Breast epithelium (tissue), 4 donors: ENCODE data around the gene DPAGT1. TPM values are rescaled to one million over a fixed set of nuclear protein-coding genes. Genes with fewer than 3 reads are reported as not detected.

Source experiments
- DNase-seq, 2 donors: peaks; one replicate each; pipeline ENCODE4 v3.0.0-alpha.2; 2019; ENCODE audit warnings: low spot score in 2 of 2
- H3K27ac ChIP-seq, 2 donors: fragments of 200-600 bp; sonication (generic) in 1 of 2; one replicate each; pipeline ENCODE4 v1.5.1; 2016 to 2019; ENCODE audit warnings: mild to moderate bottlenecking in 1 of 2
- H3K27me3 ChIP-seq, 2 donors: fragments of 200-600 bp; sonication (generic) in 1 of 2; one replicate each; pipeline versions ENCODE4 v1.5.1 to v1.6.0; 2017 to 2019; ENCODE audit warnings: control low read depth in 1 of 2, mild to moderate bottlenecking in 1 of 2
- H3K36me3 ChIP-seq: fragments of 200-600 bp; one replicate; pipeline ENCODE4 v1.5.1; 2019
- H3K4me1 ChIP-seq, 2 donors: fragments of 200-600 bp; sonication (generic); one replicate each; pipeline ENCODE4 v1.5.1; 2016 to 2019; ENCODE audit warnings: control low read depth in 1 of 2
- H3K4me3 ChIP-seq, 3 donors: fragments of 200-600 bp; sonication (generic); 1 replicate in 2 of 3; 2 replicates in 1 of 3; pipeline ENCODE4 v1.5.1; 2016 to 2019; ENCODE audit warnings: mild to moderate bottlenecking in 3 of 3, moderate library complexity in 2 of 3
- H3K9me3 ChIP-seq, 2 donors: fragments of 200-600 bp; sonication (generic) in 1 of 2; one replicate each; pipeline ENCODE4 v1.5.1; 2016 to 2019; ENCODE audit warnings: control low read depth in 1 of 2
- CTCF ChIP-seq, 3 donors: fragments of 450-650 bp; IDR thresholded peaks; one replicate each; pipeline ENCODE4 v1.5.1; 2016 to 2017; ENCODE audit warnings: antibody characterized with exemption in 3 of 3, mild to moderate bottlenecking in 3 of 3, moderate library complexity in 3 of 3
- POLR2A ChIP-seq: fragments of 450-650 bp; IDR thresholded peaks from one replicate; pipeline ENCODE4 v1.6.1; 2016; ENCODE audit warnings: antibody characterized with exemption, mild to moderate bottlenecking, moderate library complexity
- POLR2AphosphoS5 ChIP-seq, 3 donors: sonication (generic); formaldehyde crosslinking; IDR thresholded peaks; one replicate each; pipeline ENCODE4 v1.6.1; 2017; ENCODE audit warnings: antibody characterized with exemption in 3 of 3
- intact Hi-C: fragments of 100-400 bp; cut with DNase I; formaldehyde crosslinking; loops from one replicate; pipeline ENCODE4 v1.15.1; 2023; ENCODE audit warnings: low total_unique reads
- total RNA-seq, 3 donors: library from RNA; depleted of rRNA; stranded (reverse); fragments of >200 nt; gene quantifications; one replicate each; pipeline ENCODE4 v1.1.0, GENCODE V29; 2016

The DPAGT1 gene
- total RNA-seq, 3 donors from 2014 or later, result 18.4 to 32.5 (median 27.2) TPM

- H3K9me3 ChIP-seq, result no peaks in the 10 kb centered on the region
- H3K27me3 ChIP-seq, result no peaks in the 10 kb centered on the region
- H3K4me3 ChIP-seq, result no peak overlapping the region
- peaks cover 26% of the 10 kb centered on the region for H3K36me3 ChIP-seq
- no peak overlapping the region for H3K27ac ChIP-seq
- intact Hi-C loops, result no loop called here
- no peak for DNase-seq
- TF ChIP-seq POLR2AphosphoS5 (IDR thresholded peaks at IDR 0.05) (no peak), POLR2A (no peak), CTCF (IDR thresholded peaks at IDR 0.05) (no peak)
- peaks cover 4 to 7% of the 10 kb centered on the region in 2 donors for H3K4me1 ChIP-seq
Measured at GRCh38 chr11:119081682-119082260, 19.9 kb downstream of the DPAGT1 start.

GRCh38 chr11:119078675-119079420, 22.8 kb downstream of the DPAGT1 start:
- intact Hi-C loops, result no loop called here
- no peaks in the 10 kb centered on the region for H3K4me1 ChIP-seq
- no peak overlapping the region for H3K4me3 ChIP-seq
- H3K27me3 ChIP-seq, result no peaks in the 10 kb centered on the region
- DNase-seq, result no peak
- no peak overlapping the region for H3K27ac ChIP-seq
- peaks cover 26% of the 10 kb centered on the region for H3K36me3 ChIP-seq
- H3K9me3 ChIP-seq, result no peaks in the 10 kb centered on the region
- TF ChIP-seq CTCF (IDR thresholded peaks at IDR 0.05) (no peak), POLR2AphosphoS5 (IDR thresholded peaks at IDR 0.05) (no peak), POLR2A (no peak)

GRCh38 chr11:119077839-119078238, 23.8 kb downstream of the DPAGT1 start:
- intact Hi-C loops, result no loop called here
- no peak overlapping the region for H3K27ac ChIP-seq
- H3K4me1 ChIP-seq, result no peaks in the 10 kb centered on the region
- no peak for DNase-seq
- no peaks in the 10 kb centered on the region for H3K9me3 ChIP-seq
- no peaks in the 10 kb centered on the region for H3K27me3 ChIP-seq
- no peak overlapping the region for H3K4me3 ChIP-seq
- TF ChIP-seq CTCF (IDR thresholded peaks at IDR 0.05) (no peak), POLR2A (no peak), POLR2AphosphoS5 (IDR thresholded peaks at IDR 0.05) (no peak)
- peaks cover 32% of the 10 kb centered on the region for H3K36me3 ChIP-seq

GRCh38 chr11:119067371-119068222, 34.1 kb downstream of the DPAGT1 start, which contains the start of gene VPS11:
Gene VPS11, plus strand, starts transcription at chr11:119067818. Its CDS starts 6 bp downstream, at chr11:119067824.
- H3K4me1 ChIP-seq, result no peaks in the 10 kb centered on the region
- no peaks in the 10 kb centered on the region for H3K9me3 ChIP-seq
- no peaks in the 10 kb centered on the region for H3K36me3 ChIP-seq
- intact Hi-C loops, result no loop called here
- no peaks in the 10 kb centered on the region for H3K27me3 ChIP-seq
- H3K27ac ChIP-seq, result peak within 1 kb of the TSS; percentile 91
- TF ChIP-seq CTCF (IDR thresholded peaks at IDR 0.05) (no peak), POLR2A (peak; percentile 35), POLR2AphosphoS5 (IDR thresholded peaks at IDR 0.05) (peak; percentile 78 to 90 (median 90))
- DNase-seq, result peak; percentile 97 to 98
- peak within 1 kb of the TSS; percentile 71 to 92 (median 91) for H3K4me3 ChIP-seq
